GM19397 (cell line): ENCODE results near the gene RMDN2.
"Not testable (repeated sequence)": the region's sequence is repeated elsewhere in the genome, so short reads cannot be mapped to it uniquely, and the experiment has no call there.

Experiments used
- ATAC-seq: cut with Tn5 transposase; IDR thresholded peaks from one replicate; pipeline ENCODE4 v1.9.1; 2021; ENCODE audit warnings: mild to moderate bottlenecking, moderate library complexity; ENCODE audit not compliant: unreplicated experiment

Gene RMDN2

GRCh38 chr2:37987098-37987775, 62.1 kb downstream of the RMDN2 start:
- ATAC-seq, result no peak

GRCh38 chr2:37992601-37993000, 67.5 kb downstream of the RMDN2 start:
- ATAC-seq, result no peak

- ATAC-seq, result no peak
Observed at GRCh38 chr2:37993143-37993542, 68.1 kb downstream of the RMDN2 start.

- ATAC-seq, result no peak
Observed at GRCh38 chr2:37997629-37998028, 72.5 kb downstream of the RMDN2 start.

- no peak for ATAC-seq
Observed at GRCh38 chr2:38000485-38001222, 75.6 kb downstream of the RMDN2 start.

- not testable (repeated sequence) for ATAC-seq
Observed at GRCh38 chr2:38010187-38010586, 85.1 kb downstream of the RMDN2 start.

GRCh38 chr2:38010995-38011394, 85.9 kb downstream of the RMDN2 start:
- no peak for ATAC-seq

- ATAC-seq, result no peak
Observed at GRCh38 chr2:38013158-38013752, 88.2 kb downstream of the RMDN2 start.

GRCh38 chr2:38016219-38016618, 91.1 kb downstream of the RMDN2 start:
- no peak for ATAC-seq

- ATAC-seq, result no peak
Observed at GRCh38 chr2:38017836-38018235, 92.7 kb downstream of the RMDN2 start.

- ATAC-seq, result not testable (repeated sequence)
Observed at GRCh38 chr2:38020359-38021069, 95.4 kb downstream of the RMDN2 start.

GRCh38 chr2:38021589-38021988, 96.5 kb downstream of the RMDN2 start:
- ATAC-seq, result no peak

- ATAC-seq, result no peak
Observed at GRCh38 chr2:38026846-38027245, 101.8 kb downstream of the RMDN2 start.

GRCh38 chr2:38028829-38029228, 103.7 kb downstream of the RMDN2 start:
- ATAC-seq, result no peak

- no peak for ATAC-seq
Observed at GRCh38 chr2:38029512-38029911, 104.4 kb downstream of the RMDN2 start.

GRCh38 chr2:38030635-38031355, 105.7 kb downstream of the RMDN2 start:
- no peak for ATAC-seq

GRCh38 chr2:38032946-38033345, 107.9 kb downstream of the RMDN2 start:
- ATAC-seq, result no peak

- no peak for ATAC-seq
Observed at GRCh38 chr2:38033646-38034045, 108.6 kb downstream of the RMDN2 start.

- ATAC-seq, result no peak
Observed at GRCh38 chr2:38035968-38036367, 110.9 kb downstream of the RMDN2 start.

GRCh38 chr2:38037325-38037724, 112.2 kb downstream of the RMDN2 start:
- ATAC-seq, result no peak
